Vagina (tissue), 2 donors: ENCODE measurements around the gene MARCHF6. TPM values are rescaled to one million over a fixed set of nuclear protein-coding genes. Genes with fewer than 3 reads are reported as not detected.

Source experiments
- DNase-seq, 2 donors: peaks; one replicate each; pipeline ENCODE4 v3.0.0-alpha.2; 2017; ENCODE audit errors: extremely low spot score in 2 of 2
- H3K27ac ChIP-seq: fragments of 200-600 bp; sonication (generic); one replicate; pipeline ENCODE4 v1.5.1; 2019
- H3K27me3 ChIP-seq: fragments of 200-600 bp; sonication (generic); one replicate; pipeline ENCODE4 v1.5.1; 2019
- H3K36me3 ChIP-seq, 2 donors: fragments of 200-600 bp; sonication (generic); one replicate each; pipeline ENCODE4 v1.5.1; 2017 to 2019
- H3K4me1 ChIP-seq: fragments of 200-600 bp; sonication (generic); one replicate; pipeline ENCODE4 v1.5.1; 2019
- H3K4me3 ChIP-seq, 2 donors: fragments of 200-600 bp; sonication (generic); 1 replicate in 1 of 2; 2 replicates in 1 of 2; pipeline ENCODE4 v1.5.1; 2016 to 2019
- H3K9me3 ChIP-seq: fragments of 200-600 bp; sonication (generic); one replicate; pipeline ENCODE4 v1.5.1; 2019
- CTCF ChIP-seq, 3 experiments: fragments of 450-650 bp in 2 of 3; fragments of 200-600 bp in 1 of 3; sonication (generic) in 1 of 3; IDR thresholded peaks; one replicate each; pipeline ENCODE4 v1.5.1; 2017 to 2019; ENCODE audit warnings: antibody characterized with exemption in 3 of 3, mild to moderate bottlenecking in 2 of 3, moderate library complexity in 2 of 3
- POLR2A ChIP-seq, 2 donors: fragments of 450-650 bp; IDR thresholded peaks; one replicate each; pipeline ENCODE4 v1.6.1; 2017; ENCODE audit warnings: antibody characterized with exemption in 2 of 2, mild to moderate bottlenecking in 2 of 2, moderate library complexity in 2 of 2
- POLR2AphosphoS5 ChIP-seq, 2 donors: sonication (generic); formaldehyde crosslinking; IDR thresholded peaks; one replicate each; pipeline ENCODE4 v1.9.0; 2017; ENCODE audit warnings: antibody characterized with exemption in 2 of 2, mild to moderate bottlenecking in 2 of 2, low read depth in 1 of 2; ENCODE audit not compliant: insufficient read depth in 1 of 2
- intact Hi-C: fragments of 100-400 bp; cut with DNase I; formaldehyde crosslinking; loops from one replicate; pipeline ENCODE4 v1.15.1; 2023
- total RNA-seq: library from RNA; depleted of rRNA; stranded (reverse); fragments of >200 nt; gene quantifications from one replicate; pipeline ENCODE4 v1.2.3, GENCODE V29; 2016

MARCHF6 gene
- total RNA-seq, 1 donor from 2014 or later: 68.8 TPM

DNA sequence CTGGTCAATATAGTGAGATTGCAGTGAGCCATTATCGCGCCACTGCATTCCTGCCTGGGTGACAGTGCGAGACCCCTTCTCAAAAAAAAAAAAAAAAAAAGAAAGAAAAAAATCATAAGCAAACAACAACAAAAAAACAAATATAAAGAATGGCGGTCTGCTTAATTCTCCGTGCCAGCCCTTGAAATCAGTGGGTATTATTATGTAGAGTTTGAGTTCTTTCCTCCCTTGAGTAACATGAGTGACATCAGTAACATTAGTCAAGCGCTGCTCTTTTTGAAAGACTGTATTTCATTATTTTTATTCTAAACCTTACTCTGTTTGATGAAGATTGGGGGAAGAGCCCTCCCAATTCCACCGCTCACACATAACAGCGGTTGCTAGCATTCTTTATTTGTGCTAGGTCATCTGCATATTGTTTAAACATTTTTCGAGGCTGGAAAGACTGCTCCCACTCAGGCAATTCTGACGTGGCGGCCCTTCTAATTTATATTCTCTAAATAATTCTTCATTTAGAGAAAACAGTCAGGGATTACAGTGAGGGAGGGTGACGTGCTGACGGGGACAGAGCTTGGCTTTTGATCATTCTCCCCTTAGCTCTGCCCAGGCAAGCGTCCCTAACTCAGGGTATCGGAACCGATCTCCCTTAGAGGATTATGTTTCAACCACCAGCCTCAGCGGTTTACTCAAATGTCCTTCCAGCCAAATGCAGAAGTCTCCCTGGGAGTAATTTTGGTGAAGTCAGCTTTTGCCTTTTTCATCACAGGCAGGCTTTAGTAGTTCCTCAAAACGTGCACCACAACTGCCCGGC is 860 bp upstream of the MARCHF6 start:
- H3K27ac ChIP-seq: peak overlapping the region; percentile 98
- no peaks in the 10 kb centered on the region for H3K36me3 ChIP-seq
- intact Hi-C loops: no loop called here
- no peak for DNase-seq
- TF ChIP-seq POLR2AphosphoS5 (IDR thresholded peaks at IDR 0.05; ENCODE audit: insufficient read depth in 1 of 2, low read depth in 1 of 2) (no peak), POLR2A (IDR thresholded peaks at IDR 0.05) (no peak), CTCF (IDR thresholded peaks at IDR 0.05) (no peak)
- H3K27me3 ChIP-seq: no peaks in the 10 kb centered on the region
- H3K4me3 ChIP-seq: peak overlapping the region; percentile 86 to 91
- peaks cover 31% of the 10 kb centered on the region for H3K4me1 ChIP-seq
- H3K9me3 ChIP-seq: no peaks in the 10 kb centered on the region

GRCh38 chr5:10354048-10354872 is 765 bp downstream of the MARCHF6 start:
- H3K4me1 ChIP-seq: peaks cover 37% of the 10 kb centered on the region

DNA sequence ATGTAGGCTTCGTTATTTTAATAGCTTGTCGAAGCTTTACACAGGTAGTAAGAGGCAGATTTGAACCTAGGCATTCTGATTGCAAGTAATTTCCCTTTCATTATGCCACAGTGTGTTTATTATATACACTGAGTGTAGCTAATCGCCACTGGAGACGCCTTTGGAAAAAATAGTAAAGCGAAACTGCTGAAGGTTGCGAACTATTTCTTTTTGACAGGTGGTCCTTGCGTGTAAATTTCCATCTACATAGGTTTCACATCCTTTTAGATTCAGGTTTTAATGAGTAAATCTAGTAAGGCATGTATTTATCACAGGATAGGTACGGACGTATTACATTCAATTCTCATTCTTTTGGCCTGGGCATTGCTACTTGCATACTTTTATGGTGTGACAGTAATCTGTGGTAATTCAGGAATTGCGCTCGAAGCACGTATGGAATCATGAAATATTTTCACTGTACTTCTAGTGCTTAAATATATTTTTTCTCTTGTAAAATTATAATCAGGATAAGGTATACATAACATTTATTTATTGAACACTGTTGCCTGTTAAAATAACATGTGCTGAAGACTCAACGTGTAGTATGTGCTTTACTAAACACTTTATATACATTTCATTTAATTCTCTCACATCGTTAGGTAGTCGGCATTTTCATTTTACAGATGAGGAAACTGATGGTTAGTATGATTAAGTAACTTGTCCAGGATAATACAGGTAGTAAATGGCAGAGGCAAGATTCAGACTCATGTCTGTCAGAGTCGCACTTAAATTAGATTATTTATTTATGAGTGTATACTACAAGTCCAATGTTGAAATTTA is 1.8 kb downstream of the MARCHF6 start:
- DNase-seq: no peak
- H3K9me3 ChIP-seq: no peaks in the 10 kb centered on the region
- peak overlapping the region; percentile 98 for H3K27ac ChIP-seq
- H3K4me3 ChIP-seq: peak overlapping the region; percentile 86 to 91
- H3K27me3 ChIP-seq: no peaks in the 10 kb centered on the region
- no peak for TF ChIP-seq POLR2A (IDR thresholded peaks at IDR 0.05)
- no peak for TF ChIP-seq POLR2AphosphoS5 (IDR thresholded peaks at IDR 0.05; ENCODE audit: insufficient read depth in 1 of 2, low read depth in 1 of 2)
- no peak for TF ChIP-seq CTCF (IDR thresholded peaks at IDR 0.05)
- peaks cover 37% of the 10 kb centered on the region for H3K4me1 ChIP-seq
- no peaks in the 10 kb centered on the region for H3K36me3 ChIP-seq
- intact Hi-C loops: no loop called here

More at GRCh38 chr5:10354048-10354872, 765 bp downstream of the MARCHF6 start:
- no peaks in the 10 kb centered on the region for H3K9me3 ChIP-seq
- intact Hi-C loops: no loop called here
- no peak for DNase-seq
- TF ChIP-seq POLR2A (IDR thresholded peaks at IDR 0.05) (no peak), POLR2AphosphoS5 (IDR thresholded peaks at IDR 0.05; ENCODE audit: insufficient read depth in 1 of 2, low read depth in 1 of 2) (no peak), CTCF (IDR thresholded peaks at IDR 0.05) (no peak)
- H3K4me3 ChIP-seq: peak overlapping the region; percentile 86 to 91
- no peaks in the 10 kb centered on the region for H3K27me3 ChIP-seq
- H3K27ac ChIP-seq: peak overlapping the region; percentile 98
- no peaks in the 10 kb centered on the region for H3K36me3 ChIP-seq

GRCh38 chr5:10358999-10359398 is 5.5 kb downstream of the MARCHF6 start:
- no peak for DNase-seq
- no peak overlapping the region for H3K4me3 ChIP-seq
- H3K4me1 ChIP-seq: peaks cover 38% of the 10 kb centered on the region
- TF ChIP-seq CTCF (IDR thresholded peaks at IDR 0.05) (no peak), POLR2A (IDR thresholded peaks at IDR 0.05) (no peak)
- H3K27me3 ChIP-seq: no peaks in the 10 kb centered on the region
- intact Hi-C loops: no loop called here
- no peaks in the 10 kb centered on the region for H3K36me3 ChIP-seq
- H3K9me3 ChIP-seq: no peaks in the 10 kb centered on the region
- H3K27ac ChIP-seq: no peak overlapping the region
